HepG2 (cell line): Measurements from ENCODE around the gene MTX1. TPM values are rescaled to one million over a fixed set of nuclear protein-coding genes. Genes with fewer than 3 reads are reported as not detected.

Experiments used
- ATAC-seq: fragments of 200-7000 bp; cut with Tn5 transposase; 3 replicates; pipeline ENCODE4 v1.9.1; 2020; ENCODE audit warnings: mild to moderate bottlenecking, moderate library complexity
- BruUV-seq: library from RNA; stranded (reverse); fragments of 400-500 nt; replicated peaks from 2 replicates; lab custom pipeline; 2021; lab: Mats Ljungman, UMichigan
- CTCF ChIA-PET: fragments of 300-600 bp; formaldehyde crosslinking; extraction: SDS; loops from one replicate; lab custom pipeline; 2021; ENCODE audit warnings: low total read pairs, inconsistent platforms, low intra/inter-chr PET ratio; lab: Yijun Ruan, JAX
- POLR2A ChIA-PET: fragments of 350-600 bp; sonication (Branson Sonifier 250); formaldehyde crosslinking; loops from one replicate; lab custom pipeline; 2020; ENCODE audit warnings: antibody characterized with exemption, inconsistent platforms; lab: Yijun Ruan, JAX
- DNase-seq: peaks from one replicate; pipeline ENCODE4 v3.0.0-alpha.2; 2015; ENCODE audit warnings: low spot score
- FAIRE-seq: peaks from 3 replicates; lab custom pipeline; 2011; peaks lifted over from hg19 to GRCh38; lab: Jason Lieb, UNC
- H2AFZ ChIP-seq: one replicate; pipeline ENCODE4 v1.6.1; 2011; ENCODE audit warnings: low read length, inconsistent platforms
- H3K27ac ChIP-seq: fragments of 300-600 bp; 3 replicates; pipeline ENCODE4 v1.8.0; 2011; ENCODE audit warnings: mixed run types, mild to moderate bottlenecking, mixed read lengths, low read length, inconsistent platforms; ENCODE audit not compliant: insufficient read depth; ENCODE audit errors: extremely low read length
- H3K27me3 ChIP-seq, 2 experiments: fragments of 200-600 bp in 1 of 2; 2 replicates in 1 of 2; 3 replicates in 1 of 2; pipeline versions ENCODE4 v1.6.0 to v1.8.0; 2011; ENCODE audit warnings: low read length in 2 of 2, mild to moderate bottlenecking in 2 of 2, moderate library complexity in 2 of 2, inconsistent platforms in 1 of 2; ENCODE audit not compliant: insufficient read depth in 2 of 2, control insufficient read depth in 1 of 2
- H3K36me3 ChIP-seq, 2 experiments: fragments of 200-600 bp in 1 of 2; replicated peaks in 1 of 2; 2 replicates in 1 of 2; 3 replicates in 1 of 2; pipeline versions ENCODE4 v1.5.1 to v1.8.0; 2011; ENCODE audit warnings: low read length in 2 of 2, inconsistent platforms in 1 of 2; ENCODE audit not compliant: insufficient read depth in 2 of 2, control insufficient read depth in 1 of 2
- H3K4me1 ChIP-seq: 2 replicates; pipeline ENCODE4 v1.5.1; 2012; ENCODE audit warnings: low read length, inconsistent platforms; ENCODE audit not compliant: insufficient read depth
- H3K4me2 ChIP-seq: 2 replicates; pipeline ENCODE4 v1.6.0; 2011; ENCODE audit warnings: low read depth, low read length, inconsistent platforms
- H3K4me3 ChIP-seq, 3 experiments: fragments of 200-600 bp in 1 of 3; sonication (generic), shearing (Covaris generic) in 1 of 3; replicated peaks in 1 of 3; 2 replicates each; pipeline ENCODE4 v1.5.1; 2011 to 2016; ENCODE audit warnings: low read length in 3 of 3, inconsistent platforms in 2 of 3, low read depth in 2 of 3, mild to moderate bottlenecking in 2 of 3, control low read depth in 1 of 3, mixed read lengths in 1 of 3; ENCODE audit not compliant: insufficient read depth in 1 of 3
- H3K79me2 ChIP-seq: one replicate; pipeline ENCODE4 v1.6.1; 2011; ENCODE audit warnings: low read length, inconsistent platforms; ENCODE audit not compliant: insufficient read depth
- H3K9ac ChIP-seq: 2 replicates; pipeline ENCODE4 v1.6.0; 2011; ENCODE audit warnings: mild to moderate bottlenecking, low read depth, low read length, inconsistent platforms; ENCODE audit not compliant: insufficient read depth
- H3K9me3 ChIP-seq: 2 replicates; pipeline ENCODE4 v1.5.1; 2012; ENCODE audit warnings: mild to moderate bottlenecking, low read length
- H4K20me1 ChIP-seq: 2 replicates; pipeline ENCODE4 v1.6.0; 2011; ENCODE audit warnings: inconsistent platforms, mild to moderate bottlenecking, low read length, moderate library complexity; ENCODE audit not compliant: insufficient read depth
- CBX1 ChIP-seq: IDR thresholded peaks from one replicate; pipeline ENCODE4 v1.6.1; 2016; ENCODE audit warnings: antibody characterized with exemption, low read depth
- CEBPB ChIP-seq: IDR thresholded peaks from 2 replicates; pipeline ENCODE4 v1.6.1; 2011; ENCODE audit warnings: low read depth, low read length, improper control_type of control experiment, borderline replicate concordance
- FIP1L1 ChIP-seq: fragments of 200-400 bp; formaldehyde crosslinking; IDR thresholded peaks from 2 replicates; pipeline ENCODE4 v1.6.1; 2018; ENCODE audit warnings: low read depth, mild to moderate bottlenecking, low read length, moderate library complexity, borderline replicate concordance; ENCODE audit not compliant: insufficient read depth
- FLYWCH1 ChIP-seq: sonication (generic); formaldehyde crosslinking; IDR thresholded peaks from 2 replicates; pipeline ENCODE4 v1.8.1; 2023; ENCODE audit warnings: mild to moderate bottlenecking, missing genetic modification reagents
- FOSL2 ChIP-seq: sonication (generic); formaldehyde crosslinking; IDR thresholded peaks from 2 replicates; pipeline ENCODE4 v1.4.0; 2020; ENCODE audit warnings: missing genetic modification reagents
- FOXA1 ChIP-seq, 2 experiments: fragments of 450-650 bp in 1 of 2; sonication (generic) in 1 of 2; formaldehyde crosslinking in 1 of 2; IDR thresholded peaks; 2 replicates each; pipeline versions ENCODE4 v1.4.0 to v1.6.1; 2016 to 2020; ENCODE audit warnings: missing genetic modification reagents in 1 of 2
- HCFC1 ChIP-seq: fragments of 150-350 bp; IDR thresholded peaks from 2 replicates; pipeline ENCODE4 v1.6.1; 2014; ENCODE audit warnings: low read depth, low read length
- ISL2 ChIP-seq: sonication (generic); formaldehyde crosslinking; IDR thresholded peaks from 2 replicates; pipeline ENCODE4 v1.5.0; 2020; ENCODE audit warnings: missing genetic modification reagents
- MAFF ChIP-seq: IDR thresholded peaks from 2 replicates; pipeline ENCODE4 v1.6.1; 2011; ENCODE audit warnings: low read depth, low read length, improper control_type of control experiment
- MEF2D ChIP-seq: sonication (generic); formaldehyde crosslinking; IDR thresholded peaks from 2 replicates; pipeline ENCODE4 v1.5.1; 2020; ENCODE audit warnings: mild to moderate bottlenecking, missing genetic modification reagents
- MIER3 ChIP-seq: IDR thresholded peaks from 2 replicates; pipeline ENCODE4 v1.6.1; 2016; ENCODE audit warnings: missing compliant biosample characterization, borderline replicate concordance
- NFIC ChIP-seq: IDR thresholded peaks from 2 replicates; pipeline ENCODE4 v1.6.1; 2012; ENCODE audit warnings: mild to moderate bottlenecking, low read length, inconsistent platforms
- RBM22 ChIP-seq: fragments of 200-400 bp; formaldehyde crosslinking; optimal IDR thresholded peaks from 2 replicates; pipeline ENCODE3; 2017; ENCODE audit warnings: mild to moderate bottlenecking, low read length, moderate library complexity
- REXO4 ChIP-seq: sonication (generic); formaldehyde crosslinking; IDR thresholded peaks from 2 replicates; pipeline ENCODE4 v1.8.0; 2022; ENCODE audit warnings: missing genetic modification reagents, mild to moderate bottlenecking, borderline replicate concordance
- SP5 ChIP-seq: IDR thresholded peaks from 2 replicates; pipeline ENCODE4 v1.6.1; 2016; ENCODE audit warnings: low read depth, borderline replicate concordance
- YEATS2 ChIP-seq: sonication (generic); formaldehyde crosslinking; IDR thresholded peaks from 2 replicates; pipeline ENCODE4 v1.4.0; 2020; ENCODE audit warnings: missing genetic modification reagents, borderline replicate concordance
- ZNF138 ChIP-seq: sonication (generic); formaldehyde crosslinking; IDR thresholded peaks from 2 replicates; pipeline ENCODE4 v1.5.0; 2020; ENCODE audit warnings: mild to moderate bottlenecking, low read depth, missing genetic modification reagents
- ZNF335 ChIP-seq: sonication (generic); formaldehyde crosslinking; IDR thresholded peaks from 2 replicates; pipeline ENCODE4 v1.4.0; 2020; ENCODE audit warnings: missing genetic modification reagents
- ZNF33B ChIP-seq: sonication (generic); formaldehyde crosslinking; IDR thresholded peaks from 2 replicates; pipeline ENCODE4 v1.5.1; 2020; ENCODE audit warnings: mild to moderate bottlenecking, missing genetic modification reagents
- WGBS: methylation state at CpG from one replicate; pipeline ENCODE4 v1.1.6; 2017; ENCODE audit warnings: low lambda C conversion rate; 5-methylcytosine and 5-hydroxymethylcytosine counted together
- in situ Hi-C: cut with HindIII; loops from 2 replicates; pipeline ENCODE4 v1.10.0; 2017; ENCODE audit warnings: low pct_unique_long_range_greater_than_20kb; ENCODE audit not compliant: extremely low pct_ligation_motif_present
- intact Hi-C: fragments of 100-400 bp; cut with micrococcal nuclease; formaldehyde crosslinking; loops from one replicate; pipeline ENCODE4 v1.10.0; 2022; ENCODE audit not compliant: unreplicated experiment
- polyA plus RNA-seq, 8 experiments: library from polyadenylated mRNA; depleted of rRNA in 3 of 8; stranded (reverse) in 7 of 8; unstranded in 1 of 8; fragments of >200 nt; fragmentation: Illumina TruSeq in 4 of 8; extraction: Trizol in 4 of 8; gene quantifications; 2 replicates each; pipeline versions ENCODE4 v1.2.1 to v1.2.3, GENCODE V29; 2011 to 2016; ENCODE audit warnings: low read depth in 4 of 8, missing spikeins in 1 of 8, mixed read lengths in 1 of 8; ENCODE audit not compliant: insufficient read depth in 1 of 8
- total RNA-seq, 5 experiments: library from RNA; depleted of rRNA; stranded (reverse); fragments of >200 nt; fragmentation: Illumina TruSeq; extraction: Trizol; gene quantifications; 2 replicates each; pipeline ENCODE4 v1.2.3, GENCODE V29; 2016; ENCODE audit warnings: low read depth in 1 of 5

MTX1 gene
- total and polyA plus RNA-seq, 2 of the 13 experiments (the other 11 are each of a cell fraction or from before 2014, with no cell fraction given): 64.5 to 72.6 TPM

DNA sequence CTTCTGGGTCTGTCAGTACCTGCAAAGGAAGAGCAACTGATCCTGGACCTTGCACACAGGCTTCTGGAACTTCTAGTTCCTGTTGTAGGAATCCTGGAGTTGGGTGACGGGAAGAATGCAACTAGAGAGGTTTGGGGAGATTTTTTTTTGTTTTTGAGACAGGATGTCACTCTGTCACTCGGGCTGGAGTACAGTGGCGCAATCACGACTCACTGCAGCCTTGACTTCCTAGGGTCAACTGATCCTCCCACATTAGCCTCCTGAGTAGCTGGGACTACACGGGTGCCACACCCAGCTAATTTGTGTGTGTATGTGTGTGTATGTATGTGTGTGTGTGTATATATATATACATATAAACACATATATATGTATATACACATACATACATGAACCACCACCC is 28.0 kb downstream of the MTX1 start:
- DNase-seq: no peak
- no peak overlapping the region for H3K4me3 ChIP-seq
- H3K27me3 ChIP-seq: no peaks in the 10 kb centered on the region
- intact Hi-C loops: no loop called here
- H2AFZ ChIP-seq: no peak overlapping the region
- H3K36me3 ChIP-seq: peaks cover 2 to 3% of the 10 kb centered on the region in 2 experiments; a peak in 1 of 5 replicates
- CTCF ChIA-PET: no interaction called here
- POLR2A ChIA-PET: no interaction called here
- no peak overlapping the region for H3K27ac ChIP-seq
- H3K9ac ChIP-seq: no peak overlapping the region
- H3K9me3 ChIP-seq: no peaks in the 10 kb centered on the region
- H3K4me2 ChIP-seq: no peak overlapping the region
- no peak for TF ChIP-seq MAFF
- TF ChIP-seq MIER3: no peak
- no peak for TF ChIP-seq ZNF138 (CRISPR knock-in tag)
- no peak for TF ChIP-seq ZNF33B (CRISPR knock-in tag)
- TF ChIP-seq FOSL2 (CRISPR knock-in tag): peak; percentile 50; the same call in 1 of the 2 replicates
- TF ChIP-seq CEBPB: peak; percentile 46; the same call in 1 of the 2 replicates
- no peak for ATAC-seq
- no peak for FAIRE-seq
- H3K4me1 ChIP-seq: peaks cover 11% of the 10 kb centered on the region
- no peaks in the 10 kb centered on the region for H3K79me2 ChIP-seq
- in situ Hi-C loops: no loop called here
- no TSS peak for BruUV-seq
- WGBS: 70% methylated on average over 5 of the region's 5 CpGs
- H4K20me1 ChIP-seq: no peaks in the 10 kb centered on the region

DNA sequence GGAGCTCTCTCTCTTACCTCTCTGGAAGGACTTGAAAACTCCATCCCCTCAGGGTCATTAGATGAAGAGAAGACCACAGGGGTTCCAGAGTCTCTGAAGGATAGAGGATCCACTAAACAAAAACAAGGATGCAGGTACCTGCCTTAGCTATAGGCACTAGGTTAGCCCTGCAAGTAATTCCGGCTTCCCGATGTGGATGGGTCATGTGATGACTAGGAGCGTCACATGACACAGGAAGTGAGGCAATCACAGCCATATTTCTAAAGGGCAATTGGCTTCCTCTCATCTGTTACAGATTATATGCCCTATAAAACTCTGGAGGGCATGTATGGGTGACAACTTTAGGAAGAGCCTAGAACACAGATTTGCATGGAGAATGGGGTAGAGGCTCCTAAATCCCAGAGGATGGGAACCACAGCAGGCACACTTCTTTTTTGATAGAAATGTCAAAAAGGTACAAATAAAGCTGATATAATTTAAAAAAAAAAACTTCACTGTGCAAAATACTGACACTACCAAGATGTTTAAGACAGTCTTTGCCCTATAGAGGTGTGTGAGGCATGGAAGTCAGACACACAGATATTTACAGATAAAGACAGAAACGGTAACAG is 32.7 kb downstream of the MTX1 start:
- no peak overlapping the region for H3K27ac ChIP-seq
- FAIRE-seq (peak; percentile 83), DNase-seq (peak; percentile 80), ATAC-seq (peak; percentile 87)
- peak overlapping the region; percentile 62 for H3K9ac ChIP-seq
- ChIA-PET CTCF (interaction anchor here (1.2 kb wide), 1 partner anchor 10 kb away, joined by 3 read pairs; no protein-coding TSS in a partner anchor), POLR2A (interaction anchor here (0.6 to 1.9 kb wide), 5 partner anchors 9 to 337 kb away, joined by 3 to 8 read pairs (median 5); partner anchors contain the start of gene CLK2)
- H3K4me1 ChIP-seq: peaks cover 15% of the 10 kb centered on the region
- peaks cover 2 to 3% of the 10 kb centered on the region in 2 experiments; a peak in 1 of 5 replicates for H3K36me3 ChIP-seq
- 27% methylated on average over 1 of the region's 4 CpGs for WGBS
- H3K27me3 ChIP-seq: no peaks in the 10 kb centered on the region
- H3K4me2 ChIP-seq: peak overlapping the region; percentile 73
- no peaks in the 10 kb centered on the region for H4K20me1 ChIP-seq
- H2AFZ ChIP-seq: peak overlapping the region; percentile 97
- no TSS peak for BruUV-seq
- in situ Hi-C loops (loop anchor here (10.0 kb wide), 1 partner anchor 354 kb away; no protein-coding TSS in a partner anchor), intact Hi-C loops (no loop called here)
- no peaks in the 10 kb centered on the region for H3K9me3 ChIP-seq
- peak overlapping the region; percentile 48 to 63 (median 61) for H3K4me3 ChIP-seq
- no peaks in the 10 kb centered on the region for H3K79me2 ChIP-seq
- TF ChIP-seq FOXA1 (IDR thresholded peaks at IDR 0.05) (no peak), FOXA1 (CRISPR knock-in tag; IDR thresholded peaks at IDR 0.05) (no peak), FIP1L1 (no peak), HCFC1 (peak; percentile 81), REXO4 (CRISPR knock-in tag) (no peak), MEF2D (CRISPR knock-in tag) (no peak), ZNF335 (CRISPR knock-in tag) (peak; percentile 60; the same call in 1 of the 2 replicates), SP5 (0 out of 2 replicates have a peak, but pooled peaks have one; percentile 21), CBX1 (peak; percentile 52), RBM22 (no peak), ISL2 (CRISPR knock-in tag) (0 out of 2 replicates have a peak, but pooled peaks have one; percentile 35), FLYWCH1 (CRISPR knock-in tag) (no peak), NFIC (peak; percentile 77), YEATS2 (peak; percentile 98)
